ENCODE results near the gene ZMYM3. TPM values are rescaled to one million over a fixed set of nuclear protein-coding genes. Genes with fewer than 3 reads are reported as not detected.

Gene ZMYM3
- polyA plus RNA-seq, 1 experiment, result 24.6 TPM

DNA sequence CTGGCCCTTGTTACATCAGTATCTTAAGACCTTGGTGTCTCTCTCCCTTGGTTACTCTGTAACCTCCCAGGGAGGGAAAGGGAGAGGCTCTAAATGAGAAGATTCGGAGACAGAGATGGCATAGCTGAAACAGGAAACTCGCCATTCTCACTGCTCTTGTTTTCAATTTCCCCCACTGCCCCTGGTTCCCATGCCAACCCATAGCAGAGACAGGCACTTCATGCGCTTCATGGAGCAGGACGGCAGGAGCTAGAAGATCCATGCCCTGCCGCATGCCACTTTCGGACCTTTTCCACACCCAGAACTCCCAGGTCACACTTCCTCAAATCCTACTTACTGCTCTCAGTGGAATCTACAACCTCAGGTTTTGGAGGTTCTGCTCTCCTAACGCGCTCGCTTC lies 3.1 kb downstream of the ZMYM3 start:
- ChIA-PET POLR2A (no interaction called here), CTCF (no interaction called here)
- no peaks in the 10 kb centered on the region for H3K27me3 ChIP-seq (ENCODE audit: control insufficient read depth, insufficient read depth, low read length)
- no peaks in the 10 kb centered on the region for H3K9me3 ChIP-seq (ENCODE audit: control insufficient read depth, insufficient read depth, low read length)
- DNase-seq (ENCODE audit: low read depth, low spot score), result no peak
- TF ChIP-seq, protein P1, sequence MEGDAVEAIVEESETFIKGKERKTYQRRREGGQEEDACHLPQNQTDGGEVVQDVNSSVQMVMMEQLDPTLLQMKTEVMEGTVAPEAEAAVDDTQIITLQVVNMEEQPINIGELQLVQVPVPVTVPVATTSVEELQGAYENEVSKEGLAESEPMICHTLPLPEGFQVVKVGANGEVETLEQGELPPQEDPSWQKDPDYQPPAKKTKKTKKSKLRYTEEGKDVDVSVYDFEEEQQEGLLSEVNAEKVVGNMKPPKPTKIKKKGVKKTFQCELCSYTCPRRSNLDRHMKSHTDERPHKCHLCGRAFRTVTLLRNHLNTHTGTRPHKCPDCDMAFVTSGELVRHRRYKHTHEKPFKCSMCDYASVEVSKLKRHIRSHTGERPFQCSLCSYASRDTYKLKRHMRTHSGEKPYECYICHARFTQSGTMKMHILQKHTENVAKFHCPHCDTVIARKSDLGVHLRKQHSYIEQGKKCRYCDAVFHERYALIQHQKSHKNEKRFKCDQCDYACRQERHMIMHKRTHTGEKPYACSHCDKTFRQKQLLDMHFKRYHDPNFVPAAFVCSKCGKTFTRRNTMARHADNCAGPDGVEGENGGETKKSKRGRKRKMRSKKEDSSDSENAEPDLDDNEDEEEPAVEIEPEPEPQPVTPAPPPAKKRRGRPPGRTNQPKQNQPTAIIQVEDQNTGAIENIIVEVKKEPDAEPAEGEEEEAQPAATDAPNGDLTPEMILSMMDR (IDR thresholded peaks at IDR 0.05; ENCODE audit: low read depth, low read length), result no peak
- no peak overlapping the region for H3K27ac ChIP-seq (ENCODE audit: low read depth, low read length)
- no peak overlapping the region for H3K4me3 ChIP-seq (ENCODE audit: low read depth, low read length)

DNA sequence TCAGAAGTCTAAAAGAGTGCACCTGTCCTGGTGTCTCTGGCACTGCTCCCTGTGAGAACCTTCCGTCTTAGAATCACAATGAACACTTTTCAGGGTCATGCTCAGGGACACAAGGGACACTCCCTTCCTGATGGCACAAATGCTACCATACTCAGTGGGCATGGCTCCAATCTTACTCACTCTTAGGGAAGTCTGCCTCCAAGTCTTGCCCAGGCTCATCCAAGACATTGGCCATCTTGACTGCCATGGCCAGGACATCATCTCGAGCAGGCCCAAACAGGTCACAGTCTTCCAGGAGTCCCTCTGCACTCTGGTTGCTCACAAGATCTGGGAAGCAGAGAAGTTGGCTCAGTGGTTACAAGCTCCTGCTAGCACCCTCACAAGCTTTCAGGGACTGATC lies 8.8 kb downstream of the ZMYM3 start:
- H3K9me3 ChIP-seq (ENCODE audit: control insufficient read depth, insufficient read depth, low read length), result no peaks in the 10 kb centered on the region
- DNase-seq (ENCODE audit: low read depth, low spot score), result no peak
- H3K27me3 ChIP-seq (ENCODE audit: control insufficient read depth, insufficient read depth, low read length), result no peaks in the 10 kb centered on the region
- ChIA-PET POLR2A (interaction anchor here (0.6 kb wide), 1 partner anchor 39 kb away, joined by 3 read pairs; no protein-coding TSS in a partner anchor), CTCF (no interaction called here)
- no peak overlapping the region for H3K27ac ChIP-seq (ENCODE audit: low read depth, low read length)
- TF ChIP-seq, protein P1 (IDR thresholded peaks at IDR 0.05; ENCODE audit: low read depth, low read length), result no peak
- no peak overlapping the region for H3K4me3 ChIP-seq (ENCODE audit: low read depth, low read length)

DNA sequence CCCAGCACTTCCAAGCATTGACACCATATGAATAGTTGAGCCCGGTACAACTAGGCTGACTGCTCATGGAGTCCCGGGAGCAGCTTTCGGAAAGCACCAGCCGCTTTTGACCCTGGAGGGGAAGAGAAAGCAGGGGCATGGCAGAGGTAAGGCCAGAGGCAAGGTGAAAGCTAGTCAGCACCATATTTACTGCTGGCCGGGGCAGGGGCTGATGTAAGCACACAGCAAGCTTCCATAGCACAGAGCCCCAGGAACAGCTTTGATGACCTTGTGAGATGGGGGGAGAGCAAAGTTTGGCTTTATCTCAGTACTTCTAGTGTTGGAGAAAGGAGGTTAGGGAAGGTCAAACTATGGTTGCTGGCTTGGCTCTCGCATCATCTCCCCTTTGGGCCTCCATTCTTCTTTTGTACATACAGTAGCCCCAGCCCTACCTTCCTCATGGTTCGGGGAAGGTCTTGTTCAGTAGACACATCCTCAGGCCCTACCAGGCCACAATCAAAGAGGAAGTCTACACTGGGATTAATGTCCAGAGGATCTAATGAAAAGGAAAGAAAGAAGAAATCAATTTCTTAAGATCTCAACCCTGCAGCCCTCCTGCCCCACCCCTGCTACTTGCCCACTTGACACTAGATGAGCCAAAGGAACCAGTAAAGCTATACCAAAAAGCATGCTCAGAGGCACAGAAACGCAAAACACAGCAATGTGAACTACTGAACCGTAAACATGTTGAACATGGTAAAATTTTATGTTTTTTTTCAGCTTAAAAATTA lies 9.4 kb downstream of the ZMYM3 start:
- Histone ChIP-seq H3K27me3 (ENCODE audit: control insufficient read depth, insufficient read depth, low read length) (no peaks in the 10 kb centered on the region), H3K27ac (ENCODE audit: low read depth, low read length) (no peak overlapping the region), H3K9me3 (ENCODE audit: control insufficient read depth, insufficient read depth, low read length) (no peaks in the 10 kb centered on the region), H3K4me3 (ENCODE audit: low read depth, low read length) (no peak overlapping the region)
- TF ChIP-seq, protein P1 (IDR thresholded peaks at IDR 0.05; ENCODE audit: low read depth, low read length), result no peak
- no peak for DNase-seq (ENCODE audit: low read depth, low spot score)
- ChIA-PET CTCF (no interaction called here), POLR2A (interaction anchor here (0.6 kb wide), 1 partner anchor 39 kb away, joined by 3 read pairs; no protein-coding TSS in a partner anchor)

DNA sequence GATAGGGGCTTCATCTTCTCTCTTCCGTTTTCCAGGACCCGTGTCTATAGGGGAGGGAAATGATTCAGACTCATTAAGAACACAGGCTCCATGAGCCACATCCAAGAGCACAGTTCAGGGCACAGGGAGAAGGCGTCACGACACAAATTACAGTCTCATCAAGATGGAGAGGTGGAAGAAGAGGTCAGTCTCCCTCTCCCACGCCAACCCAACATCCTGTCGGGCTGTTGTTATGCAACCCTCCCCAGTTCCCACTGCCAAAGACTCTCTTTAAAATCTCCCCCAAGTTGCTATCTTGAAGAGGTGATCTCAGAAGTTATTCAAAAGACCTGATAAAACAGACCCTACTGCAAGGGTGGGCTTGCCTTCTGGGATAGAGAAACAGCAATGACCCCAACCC lies 12.6 kb downstream of the ZMYM3 start:
- no peak overlapping the region for H3K27ac ChIP-seq (ENCODE audit: low read depth, low read length)
- DNase-seq (ENCODE audit: low read depth, low spot score), result no peak
- H3K9me3 ChIP-seq (ENCODE audit: control insufficient read depth, insufficient read depth, low read length), result no peaks in the 10 kb centered on the region
- ChIA-PET CTCF (no interaction called here), POLR2A (no interaction called here)
- TF ChIP-seq, protein P1 (IDR thresholded peaks at IDR 0.05; ENCODE audit: low read depth, low read length), result no peak
- no peak overlapping the region for H3K4me3 ChIP-seq (ENCODE audit: low read depth, low read length)
- no peaks in the 10 kb centered on the region for H3K27me3 ChIP-seq (ENCODE audit: control insufficient read depth, insufficient read depth, low read length)

DNA sequence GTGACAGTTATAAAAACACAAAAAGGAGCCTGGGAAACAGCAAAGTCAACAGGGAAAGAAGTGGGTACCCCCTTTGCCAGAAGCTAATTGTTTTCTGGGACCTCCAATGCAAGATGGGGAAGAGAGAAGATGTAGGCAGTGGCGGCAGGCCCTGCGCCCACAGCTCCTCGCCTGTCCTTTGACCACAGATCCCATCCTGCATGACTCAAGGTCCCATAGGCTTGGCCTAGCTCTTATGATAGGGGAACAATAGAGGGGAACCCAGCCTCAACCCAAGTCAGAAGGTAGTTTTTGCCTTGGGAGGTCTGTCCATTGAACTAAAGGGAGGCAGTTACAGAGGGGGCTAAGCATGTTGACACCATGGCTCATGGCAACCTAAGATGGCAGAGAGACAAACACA lies 14.2 kb downstream of the ZMYM3 start:
- TF ChIP-seq, protein P1 (IDR thresholded peaks at IDR 0.05; ENCODE audit: low read depth, low read length), result no peak
- Histone ChIP-seq H3K9me3 (ENCODE audit: control insufficient read depth, insufficient read depth, low read length) (no peaks in the 10 kb centered on the region), H3K4me3 (ENCODE audit: low read depth, low read length) (no peak overlapping the region), H3K27ac (ENCODE audit: low read depth, low read length) (no peak overlapping the region), H3K27me3 (ENCODE audit: control insufficient read depth, insufficient read depth, low read length) (no peaks in the 10 kb centered on the region)
- no peak for DNase-seq (ENCODE audit: low read depth, low spot score)
- ChIA-PET POLR2A (no interaction called here), CTCF (interaction anchor here (0.7 kb wide), 1 partner anchor 15 kb away, joined by 3 read pairs; no protein-coding TSS in a partner anchor)
